WERI-Rb-1 (cell line): Measurements from ENCODE around the gene PSMA2.

Source experiments
- DNase-seq: peaks from one replicate; pipeline ENCODE4 v3.0.0-alpha.2; 2020
- H3K27ac ChIP-seq: fragments of 250-450 bp; sonication (Bioruptor Pico); 2 replicates; pipeline ENCODE4 v1.5.1; 2020; ENCODE audit warnings: mild to moderate bottlenecking, moderate library complexity
- H3K27me3 ChIP-seq: fragments of 250-450 bp; sonication (Bioruptor Pico); 2 replicates; pipeline ENCODE4 v1.5.1; 2021; ENCODE audit warnings: mild to moderate bottlenecking, low read depth, moderate library complexity; ENCODE audit not compliant: insufficient read depth, severe bottlenecking
- H3K36me3 ChIP-seq: fragments of 250-450 bp; sonication (Bioruptor Pico); 2 replicates; pipeline ENCODE4 v1.5.1; 2020; ENCODE audit warnings: mild to moderate bottlenecking, moderate library complexity
- H3K4me3 ChIP-seq: 2 replicates; pipeline ENCODE4 v1.5.1; 2011; ENCODE audit warnings: low read depth, mild to moderate bottlenecking, control low read depth, low read length
- H3K9me3 ChIP-seq: fragments of 250-450 bp; sonication (Bioruptor Pico); 2 replicates; pipeline ENCODE4 v1.5.1; 2021; ENCODE audit warnings: mild to moderate bottlenecking, moderate library complexity; ENCODE audit not compliant: severe bottlenecking
- CTCF ChIP-seq: IDR thresholded peaks from 2 replicates; pipeline ENCODE4 v1.5.1; 2011; ENCODE audit warnings: low read depth, mild to moderate bottlenecking, control low read depth, inconsistent platforms, low read length

The PSMA2 gene

GRCh38 chr7:42911454-42912447 is 20.2 kb downstream of the PSMA2 start, which contains the start of gene C7orf25:
TSS of gene C7orf25 (minus strand) at chr7:42912070. CDS start at chr7:42910900, 1,170 bp downstream.
- Histone ChIP-seq H3K27me3 (no peaks in the 10 kb centered on the region), H3K36me3 (peaks cover 14% of the 10 kb centered on the region), H3K9me3 (no peaks in the 10 kb centered on the region), H3K4me3 (peak within 1 kb of the TSS; percentile 52), H3K27ac (peak within 1 kb of the TSS; percentile 79)
- DNase-seq = peak; percentile 97
- TF ChIP-seq CTCF = no peak

- H3K27ac ChIP-seq = no peak overlapping the region
- no peak for TF ChIP-seq CTCF
- H3K9me3 ChIP-seq = no peaks in the 10 kb centered on the region
- DNase-seq = no peak
- no peaks in the 10 kb centered on the region for H3K27me3 ChIP-seq
- no peak overlapping the region for H3K4me3 ChIP-seq
- 0 out of 2 replicates have a peak, but pooled peaks cover 3% of the 10 kb centered on the region for H3K36me3 ChIP-seq
Observed at GRCh38 chr7:42910306-42910705, 21.7 kb downstream of the PSMA2 start.

- Histone ChIP-seq H3K27me3 (no peaks in the 10 kb centered on the region), H3K9me3 (no peaks in the 10 kb centered on the region), H3K27ac (no peak overlapping the region), H3K36me3 (no peaks in the 10 kb centered on the region), H3K4me3 (no peak overlapping the region)
- no peak for DNase-seq
- TF ChIP-seq CTCF = no peak
Observed at GRCh38 chr7:42907316-42907715, 24.7 kb downstream of the PSMA2 start.

GRCh38 chr7:42906181-42906580 is 25.8 kb downstream of the PSMA2 start:
- no peak for DNase-seq
- Histone ChIP-seq H3K27me3 (no peaks in the 10 kb centered on the region), H3K9me3 (no peaks in the 10 kb centered on the region), H3K27ac (no peak overlapping the region), H3K4me3 (no peak overlapping the region), H3K36me3 (no peaks in the 10 kb centered on the region)
- TF ChIP-seq CTCF = no peak

GRCh38 chr7:42902331-42902730 is 29.6 kb downstream of the PSMA2 start:
- H3K27me3 ChIP-seq = no peaks in the 10 kb centered on the region
- no peaks in the 10 kb centered on the region for H3K9me3 ChIP-seq
- DNase-seq = no peak
- no peak overlapping the region for H3K27ac ChIP-seq
- no peak overlapping the region for H3K4me3 ChIP-seq
- H3K36me3 ChIP-seq = no peaks in the 10 kb centered on the region
- TF ChIP-seq CTCF = no peak
